ENCODE data around the gene MGAT5B. TPM values are rescaled to one million over a fixed set of nuclear protein-coding genes. Genes with fewer than 3 reads are reported as not detected.
"Not testable (repeated sequence)": the region's sequence is repeated elsewhere in the genome, so short reads cannot be mapped to it uniquely, and the experiment has no call there.

MGAT5B gene
- total RNA-seq, 1 donor from 2014 or later, result 7.4 TPM

- DNase-seq, result no peak
- intact Hi-C loops (cut with micrococcal nuclease), result no loop called here
- H3K4me1 Mint-ChIP-seq, result peaks cover 2% of the 10 kb centered on the region
- ChIA-PET CTCF (no interaction called here), POLR2A (no interaction called here)
- no peak for TF ChIP-seq CTCF (IDR thresholded peaks at IDR 0.05)
- no peak overlapping the region for H3K4me3 Mint-ChIP-seq
- no peak overlapping the region for H3K27ac Mint-ChIP-seq
- H3K9me3 Mint-ChIP-seq, result no peaks in the 10 kb centered on the region
- no peaks in the 10 kb centered on the region for H3K36me3 Mint-ChIP-seq (ENCODE audit: low read depth)
- peaks cover 10% of the 10 kb centered on the region for H3K27me3 Mint-ChIP-seq
- no peak for ATAC-seq (ENCODE audit: low read depth)
These were observed 33.3 kb upstream of the MGAT5B start for GRCh38 chr17:76834870-76835269.

GRCh38 chr17:76840443-76840767, 27.8 kb upstream of the MGAT5B start:
- no peak overlapping the region for H3K27ac Mint-ChIP-seq

DNA sequence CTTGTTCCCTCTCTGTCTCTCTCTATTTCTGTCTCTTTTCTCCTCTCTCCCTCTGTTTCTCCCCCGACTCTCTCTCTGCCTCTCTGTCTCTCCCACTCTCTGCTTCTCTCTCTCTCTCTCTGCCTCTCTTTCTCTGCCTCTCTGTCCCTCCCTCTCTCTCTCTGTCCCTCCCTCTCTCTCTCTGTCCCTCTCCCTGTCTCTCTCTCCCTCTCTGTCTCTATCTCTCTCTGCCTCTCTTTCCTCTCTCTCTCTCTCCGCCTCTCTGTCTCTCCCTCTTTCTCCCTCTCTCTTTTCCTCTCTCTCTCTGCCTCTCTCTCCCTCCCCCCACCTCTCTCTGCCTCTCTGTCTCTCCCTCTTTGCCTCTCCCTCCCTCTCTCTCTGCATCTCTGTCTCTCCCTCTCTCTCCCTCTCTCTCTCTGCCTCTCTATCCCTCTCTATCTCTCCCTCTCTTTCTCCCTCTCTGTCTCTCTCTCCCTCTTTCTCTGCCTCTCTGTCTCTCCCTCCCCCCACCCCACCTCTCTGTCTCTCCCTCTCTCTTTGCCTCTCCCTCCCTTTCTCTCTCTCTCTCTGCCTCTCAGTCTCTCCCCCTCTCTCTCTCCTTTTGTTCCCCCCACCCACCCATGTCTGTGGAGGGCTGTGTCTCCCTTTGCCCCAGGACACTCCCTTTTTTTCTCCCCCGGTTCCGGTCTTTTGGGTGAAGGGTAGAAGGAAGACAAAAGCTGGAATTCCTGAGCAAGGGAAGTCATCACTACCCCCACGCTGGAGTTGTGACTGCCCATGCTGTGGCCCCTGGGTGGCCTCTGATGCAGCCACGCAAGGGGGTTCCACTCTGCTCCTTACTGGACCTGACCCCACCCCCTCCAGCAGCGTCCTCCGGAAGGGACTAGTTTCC, 27.1 kb upstream of the MGAT5B start:
- Mint-ChIP-seq H3K36me3 (ENCODE audit: low read depth) (no peaks in the 10 kb centered on the region), H3K27me3 (peaks cover 37% of the 10 kb centered on the region), H3K4me3 (no peak overlapping the region), H3K9me3 (no peaks in the 10 kb centered on the region), H3K4me1 (peaks cover 23% of the 10 kb centered on the region), H3K27ac (no peak overlapping the region)
- no peak for ATAC-seq (ENCODE audit: low read depth)
- ChIA-PET POLR2A (no interaction called here), CTCF (interaction anchor here (1.0 kb wide), 1 partner anchor 215 kb away, joined by 3 read pairs; no protein-coding TSS in a partner anchor)
- no peak for TF ChIP-seq CTCF (IDR thresholded peaks at IDR 0.05)
- intact Hi-C loops (cut with micrococcal nuclease), result no loop called here
- no peak for DNase-seq

More at GRCh38 chr17:76840443-76840767, 27.8 kb upstream of the MGAT5B start:
- ATAC-seq (ENCODE audit: low read depth) (no peak), DNase-seq (no peak)
- Mint-ChIP-seq H3K27me3 (peaks cover 37% of the 10 kb centered on the region), H3K9me3 (no peaks in the 10 kb centered on the region), H3K4me3 (no peak overlapping the region), H3K4me1 (peaks cover 23% of the 10 kb centered on the region), H3K36me3 (ENCODE audit: low read depth) (no peaks in the 10 kb centered on the region)
- intact Hi-C loops (cut with micrococcal nuclease), result no loop called here
- CTCF ChIA-PET, result no interaction called here
- POLR2A ChIA-PET, result no interaction called here
- no peak for TF ChIP-seq CTCF (IDR thresholded peaks at IDR 0.05)

GRCh38 chr17:76841776-76842405, 26.3 kb upstream of the MGAT5B start:
- intact Hi-C loops (cut with micrococcal nuclease), result no loop called here
- Mint-ChIP-seq H3K27ac (no peak overlapping the region), H3K4me3 (no peak overlapping the region), H3K27me3 (peaks cover 39% of the 10 kb centered on the region), H3K4me1 (peaks cover 23% of the 10 kb centered on the region), H3K36me3 (ENCODE audit: low read depth) (no peaks in the 10 kb centered on the region), H3K9me3 (no peaks in the 10 kb centered on the region)
- ATAC-seq (ENCODE audit: low read depth) (no peak), DNase-seq (no peak)
- ChIA-PET CTCF (interaction anchor here (1.0 kb wide), 1 partner anchor 214 kb away, joined by 3 read pairs; no protein-coding TSS in a partner anchor), POLR2A (no interaction called here)
- TF ChIP-seq CTCF (IDR thresholded peaks at IDR 0.05), result no peak

- Mint-ChIP-seq H3K27me3 (peaks cover 43% of the 10 kb centered on the region), H3K4me1 (peaks cover 23% of the 10 kb centered on the region)
- intact Hi-C loops (cut with micrococcal nuclease); ATAC-seq (ENCODE audit: low read depth); H3K36me3 Mint-ChIP-seq (ENCODE audit: low read depth); POLR2A ChIA-PET; DNase-seq; H3K9me3 Mint-ChIP-seq; CTCF ChIA-PET; H3K27ac Mint-ChIP-seq; H3K4me3 Mint-ChIP-seq: not testable (repeated sequence)
These were observed 25.1 kb upstream of the MGAT5B start for GRCh38 chr17:76843068-76843467.

Data from activated B cell treated with CpG ODN at 0.5 μM for 24 hours (primary cell).